LNCaP clone FGC (cell line): ENCODE measurements around the gene ARHGEF12.
"Not testable (repeated sequence)": the region's sequence is repeated elsewhere in the genome, so short reads cannot be mapped to it uniquely, and the experiment has no call there.

Source experiments
- DNase-seq: peaks from one replicate; pipeline ENCODE4 v3.0.0-alpha.2; 2011; ENCODE audit warnings: low read depth
- H3K4me3 ChIP-seq: 2 replicates; pipeline ENCODE4 v1.5.1; 2011; ENCODE audit warnings: mild to moderate bottlenecking, low read depth, low read length, control low read depth
- TF ChIP-seq, protein P1 (sequence below): IDR thresholded peaks from 2 replicates; pipeline ENCODE4 v1.5.1; 2012; ENCODE audit warnings: mild to moderate bottlenecking; ENCODE audit not compliant: control insufficient read depth, insufficient read depth; ENCODE audit errors: extremely low read depth

The ARHGEF12 gene

DNA sequence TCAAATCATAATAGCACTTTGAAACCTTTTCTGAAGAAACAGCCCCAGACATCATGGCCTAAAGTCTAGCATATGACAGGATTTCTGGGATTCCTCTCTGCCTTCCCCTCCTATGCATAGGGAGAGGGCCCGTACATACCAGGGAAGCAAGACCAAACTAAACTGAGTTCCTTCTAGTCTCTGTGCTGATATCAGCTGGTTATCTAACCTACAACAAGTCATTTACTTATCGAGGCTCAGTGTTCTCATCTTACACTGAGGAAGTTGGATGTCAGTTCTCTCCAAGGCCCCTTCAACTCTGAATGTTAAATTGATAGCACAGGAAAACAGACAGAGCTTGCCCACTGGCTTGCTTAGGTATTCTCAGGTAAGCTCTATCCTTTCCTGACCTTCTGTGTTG is 158.4 kb downstream of the ARHGEF12 start:
- TF ChIP-seq, protein P1, sequence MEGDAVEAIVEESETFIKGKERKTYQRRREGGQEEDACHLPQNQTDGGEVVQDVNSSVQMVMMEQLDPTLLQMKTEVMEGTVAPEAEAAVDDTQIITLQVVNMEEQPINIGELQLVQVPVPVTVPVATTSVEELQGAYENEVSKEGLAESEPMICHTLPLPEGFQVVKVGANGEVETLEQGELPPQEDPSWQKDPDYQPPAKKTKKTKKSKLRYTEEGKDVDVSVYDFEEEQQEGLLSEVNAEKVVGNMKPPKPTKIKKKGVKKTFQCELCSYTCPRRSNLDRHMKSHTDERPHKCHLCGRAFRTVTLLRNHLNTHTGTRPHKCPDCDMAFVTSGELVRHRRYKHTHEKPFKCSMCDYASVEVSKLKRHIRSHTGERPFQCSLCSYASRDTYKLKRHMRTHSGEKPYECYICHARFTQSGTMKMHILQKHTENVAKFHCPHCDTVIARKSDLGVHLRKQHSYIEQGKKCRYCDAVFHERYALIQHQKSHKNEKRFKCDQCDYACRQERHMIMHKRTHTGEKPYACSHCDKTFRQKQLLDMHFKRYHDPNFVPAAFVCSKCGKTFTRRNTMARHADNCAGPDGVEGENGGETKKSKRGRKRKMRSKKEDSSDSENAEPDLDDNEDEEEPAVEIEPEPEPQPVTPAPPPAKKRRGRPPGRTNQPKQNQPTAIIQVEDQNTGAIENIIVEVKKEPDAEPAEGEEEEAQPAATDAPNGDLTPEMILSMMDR, result no peak
- DNase-seq, result no peak
- no peak overlapping the region for H3K4me3 ChIP-seq

DNA sequence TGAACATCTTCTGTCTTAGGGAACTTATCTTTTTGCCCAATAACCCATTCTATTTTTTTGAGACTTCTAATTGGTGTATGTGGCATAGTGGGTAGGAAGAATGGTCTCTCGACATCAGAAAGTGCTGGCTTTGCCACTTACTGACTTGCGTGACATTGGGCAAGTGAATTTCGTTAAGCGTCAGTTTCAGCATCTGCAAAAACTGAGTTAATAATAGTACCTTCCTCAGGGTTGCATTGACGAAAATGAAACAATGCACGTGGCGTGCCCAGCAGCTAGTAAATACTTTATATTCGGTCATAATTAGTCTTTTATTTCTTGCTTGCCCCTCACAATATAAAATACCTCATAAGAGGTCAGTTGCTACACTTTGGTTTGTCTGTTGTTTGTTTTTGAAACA is 162.9 kb downstream of the ARHGEF12 start:
- TF ChIP-seq, protein P1, result no peak
- DNase-seq, result no peak

DNA sequence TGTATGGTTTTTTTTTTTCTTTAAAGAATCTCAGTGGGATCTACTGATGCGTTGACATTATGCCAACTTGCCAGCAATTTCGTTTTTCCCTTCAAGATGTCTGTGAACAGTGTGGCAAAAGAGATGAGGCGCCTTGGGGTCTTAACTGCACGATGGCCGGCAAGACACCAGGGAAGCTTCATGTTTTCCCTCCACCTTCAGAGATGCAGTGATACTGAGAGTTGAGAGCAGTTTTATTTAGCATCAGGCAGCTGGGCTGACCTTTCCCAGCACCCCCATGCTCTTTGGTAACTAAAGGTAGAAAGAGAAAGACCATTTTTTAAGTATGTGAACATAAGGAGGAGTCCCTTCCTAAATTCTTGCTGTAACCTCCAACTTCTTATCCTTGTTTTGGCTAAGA is 163.6 kb downstream of the ARHGEF12 start:
- TF ChIP-seq, protein P1, result no peak
- no peak for DNase-seq
- no peak overlapping the region for H3K4me3 ChIP-seq

More for the DNA sequence above, 162.9 kb downstream of the ARHGEF12 start:
- H3K4me3 ChIP-seq, result no peak overlapping the region

DNA sequence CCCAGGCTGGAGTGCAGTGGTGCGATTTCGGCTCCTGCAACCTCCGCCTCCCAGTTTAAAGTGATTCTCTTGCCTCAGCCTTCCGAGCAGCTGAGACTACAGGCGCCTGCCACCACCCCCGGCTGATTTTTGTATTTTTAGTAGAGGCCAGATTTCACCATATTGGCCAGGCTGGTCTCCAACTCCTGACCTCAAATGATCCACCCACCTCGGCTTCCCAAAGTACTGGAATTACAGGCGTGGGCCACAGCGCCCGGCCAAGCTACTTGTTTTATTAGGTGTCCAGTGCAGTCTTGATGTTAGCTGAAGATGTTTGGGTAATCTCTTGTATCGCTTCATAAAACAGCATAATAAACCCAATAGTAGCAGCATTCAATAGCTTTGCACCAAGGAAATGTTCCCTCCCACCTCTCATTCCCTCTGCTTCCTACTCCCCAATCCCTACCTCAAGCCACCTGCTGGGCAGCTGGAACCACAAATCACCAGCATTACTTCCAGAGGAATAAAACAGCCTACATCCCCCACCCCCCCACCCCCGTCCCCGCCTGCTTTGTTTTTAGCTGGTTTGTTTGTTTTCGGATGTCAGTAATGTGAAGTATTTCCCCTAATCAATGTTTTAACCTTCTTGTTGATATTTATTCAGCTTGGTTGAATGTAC is 164.3 kb downstream of the ARHGEF12 start:
- H3K4me3 ChIP-seq, result no peak overlapping the region
- no peak for DNase-seq
- TF ChIP-seq, protein P1, result no peak

DNA sequence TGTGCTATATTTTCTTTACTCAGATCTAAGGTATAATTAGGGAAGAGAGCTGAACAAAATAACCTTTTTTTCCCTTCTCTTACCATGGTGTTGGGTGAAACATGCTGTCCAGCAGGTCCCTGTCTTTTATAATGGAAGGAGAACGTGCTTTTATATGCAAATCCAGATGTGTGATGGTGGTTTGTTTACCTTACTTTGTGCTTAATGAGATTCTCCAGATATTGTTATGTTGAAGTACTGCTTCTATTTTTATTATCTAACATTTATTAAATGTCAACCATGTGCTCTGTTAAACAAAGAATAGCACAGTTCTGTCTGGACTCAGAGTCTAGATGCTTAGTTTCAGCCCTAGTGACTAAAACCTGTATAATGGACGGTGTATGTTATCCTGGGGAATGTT is 165.2 kb downstream of the ARHGEF12 start:
- TF ChIP-seq, protein P1, result no peak
- no peak for DNase-seq
- H3K4me3 ChIP-seq, result no peak overlapping the region

DNA sequence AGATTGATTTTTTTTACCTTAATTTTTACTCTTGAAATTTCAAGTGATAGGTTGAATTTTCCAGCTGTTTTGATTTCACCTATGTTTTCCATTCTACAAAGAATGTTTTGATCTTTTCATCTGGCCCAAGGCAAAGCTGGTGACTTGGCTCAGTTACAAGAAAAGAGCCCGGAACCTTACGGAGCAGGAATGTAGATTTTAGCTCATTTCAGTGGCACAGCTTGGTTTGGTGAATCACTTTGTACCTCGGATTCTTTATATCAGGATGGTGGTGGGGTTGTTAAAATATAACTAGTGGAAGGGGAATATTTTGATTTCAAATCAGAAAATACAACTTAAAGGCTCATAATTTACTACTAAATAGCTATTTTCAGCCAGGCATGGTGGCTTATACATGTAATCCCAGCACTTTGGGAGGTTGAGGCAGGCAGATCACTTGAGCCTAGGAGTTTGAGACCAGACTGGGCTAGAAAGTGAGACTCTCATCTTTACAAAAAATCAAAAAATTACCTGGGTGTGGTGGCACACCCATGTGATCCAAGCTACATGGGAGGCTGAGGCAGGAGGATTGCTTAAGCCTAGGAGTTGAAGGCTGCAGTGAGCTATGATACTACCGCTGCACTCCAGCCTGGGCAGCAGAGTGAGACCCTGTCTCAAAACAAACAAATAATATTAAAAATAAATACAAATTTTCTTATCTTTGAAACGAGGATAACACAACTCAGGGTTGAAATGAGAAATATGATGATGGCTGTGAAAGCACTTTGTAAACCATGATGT is 166.0 kb downstream of the ARHGEF12 start:
- H3K4me3 ChIP-seq, result no peak overlapping the region
- no peak for DNase-seq
- TF ChIP-seq, protein P1, result no peak

DNA sequence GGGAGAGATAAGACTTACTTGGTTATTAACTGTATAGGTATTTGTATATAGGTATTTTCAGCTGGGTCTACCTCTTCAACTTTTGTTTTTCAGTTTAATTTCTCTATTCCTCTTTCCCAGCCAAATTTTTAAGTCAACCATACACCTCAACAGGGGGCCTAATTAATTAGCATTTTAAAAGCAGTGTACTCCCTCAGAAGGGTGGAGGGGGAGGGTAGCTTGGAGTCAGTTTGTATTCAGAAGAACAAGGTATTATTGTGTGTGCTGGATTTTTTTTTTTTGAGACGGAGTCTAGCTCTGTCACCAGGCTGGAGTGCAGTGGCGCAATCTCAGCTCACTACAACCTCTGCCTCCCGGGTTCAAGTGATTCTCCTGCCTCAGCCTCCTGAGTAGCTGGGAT is 167.3 kb downstream of the ARHGEF12 start:
- not testable (repeated sequence) for DNase-seq, H3K4me3 ChIP-seq
